Measurements from ENCODE around the gene KAT6B.

KAT6B gene

DNA sequence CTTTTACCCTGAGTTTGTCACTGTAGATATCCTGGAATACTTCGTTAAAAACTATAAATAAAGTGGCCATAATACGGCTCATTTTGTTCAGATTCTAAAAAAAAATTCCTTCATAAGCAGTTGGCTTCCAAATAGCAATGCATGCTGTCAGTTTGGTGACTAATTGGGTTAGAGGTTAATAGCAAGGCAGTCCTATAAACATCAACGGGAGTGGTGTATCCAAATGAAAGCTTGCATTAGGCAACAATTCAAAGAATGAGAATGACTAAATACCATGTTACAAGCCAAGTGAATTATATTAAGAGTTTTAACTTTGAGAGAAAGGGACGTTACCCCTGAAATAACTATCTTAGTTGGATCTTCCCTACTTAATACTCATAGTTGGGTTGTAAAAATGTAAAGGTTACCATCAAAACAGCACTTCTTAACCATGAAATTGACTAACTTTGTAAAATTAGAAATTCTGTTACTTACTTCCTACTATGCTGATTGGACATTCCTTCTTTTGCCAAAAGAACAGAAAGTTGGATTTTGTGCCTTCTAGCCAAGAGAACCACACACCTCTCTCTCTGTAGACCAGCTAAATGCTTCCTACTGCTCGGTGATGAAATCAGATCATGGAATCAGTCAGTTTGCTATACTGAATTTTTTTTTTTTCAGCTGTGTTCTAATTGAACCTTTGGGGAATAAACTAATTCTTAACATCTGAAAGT lies 98.0 kb downstream of the KAT6B start:
- no peak for DNase-seq

DNA sequence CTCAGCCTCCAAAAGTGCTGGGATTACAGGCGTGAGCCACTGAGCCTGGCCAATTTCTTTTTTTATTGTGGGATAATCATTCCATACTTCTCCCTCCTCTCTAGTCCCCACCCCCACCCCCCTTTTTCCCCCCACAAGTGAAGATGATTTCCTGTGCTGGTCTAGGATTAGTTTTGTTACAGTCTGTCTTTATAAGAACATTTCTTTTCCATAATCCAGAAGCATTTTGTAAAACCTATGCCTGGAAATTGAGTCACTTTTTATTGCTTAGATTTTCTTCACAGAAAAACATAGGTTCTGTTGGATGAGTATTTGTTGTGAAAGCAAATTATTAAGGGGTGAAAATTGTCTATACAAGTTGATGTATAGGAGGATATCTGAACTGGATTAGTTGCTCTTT lies 98.9 kb downstream of the KAT6B start:
- DNase-seq, result no peak

DNA sequence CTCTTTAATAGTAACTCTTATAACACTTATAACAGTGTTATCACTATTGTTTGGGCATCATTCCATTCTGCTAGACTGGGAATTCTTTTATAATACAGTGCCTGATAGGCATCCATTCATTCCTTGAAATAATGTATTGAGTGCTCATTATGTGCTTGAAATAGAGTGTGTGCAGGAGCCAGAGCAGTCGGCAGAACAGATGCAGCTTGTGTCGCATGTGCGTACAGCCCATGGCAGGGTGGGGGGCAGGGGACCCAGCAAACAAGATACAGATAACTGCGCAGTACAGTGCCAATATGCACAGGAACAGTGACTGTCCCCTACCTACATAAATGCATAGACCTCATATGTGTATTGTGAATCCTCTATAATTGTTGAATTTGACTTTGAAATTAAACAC lies 99.3 kb downstream of the KAT6B start:
- DNase-seq, result no peak

DNA sequence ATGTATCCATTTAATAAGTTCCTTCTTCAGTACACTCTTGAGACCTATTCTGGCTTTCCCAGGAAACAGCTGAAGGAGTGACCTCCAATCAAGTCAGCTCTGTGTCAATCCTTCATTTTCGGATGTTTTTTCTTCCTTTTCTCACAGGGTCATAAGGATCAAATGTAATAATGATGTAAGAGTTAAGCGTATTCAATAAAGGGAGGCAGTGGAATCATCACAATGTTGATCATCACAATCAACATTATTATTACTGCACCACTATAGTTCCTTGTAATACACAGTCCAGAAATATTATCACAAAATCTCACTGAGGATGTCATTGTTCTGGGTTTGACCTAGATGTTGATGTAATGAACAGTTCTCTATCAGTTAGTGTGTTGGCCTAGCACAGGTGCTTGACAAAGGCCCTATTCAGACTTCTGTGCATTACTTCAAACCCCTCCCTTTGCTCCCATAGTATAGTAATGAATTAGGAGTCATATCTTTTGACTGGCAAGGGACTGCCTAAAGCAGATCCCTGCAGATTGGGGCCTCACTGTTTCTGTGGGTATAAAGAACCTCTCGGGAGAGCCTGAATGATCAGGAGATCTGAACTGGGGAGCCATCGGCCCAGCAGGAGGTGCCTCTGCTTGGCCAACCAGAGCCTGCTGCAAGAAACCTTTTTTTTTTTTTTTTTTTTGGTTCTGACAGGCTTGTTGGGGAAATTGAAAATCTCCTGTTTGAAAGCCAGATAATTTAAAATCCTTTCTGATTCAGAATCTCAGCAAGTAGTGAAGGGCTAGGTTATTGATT lies 100.6 kb downstream of the KAT6B start:
- no peak for DNase-seq

DNA sequence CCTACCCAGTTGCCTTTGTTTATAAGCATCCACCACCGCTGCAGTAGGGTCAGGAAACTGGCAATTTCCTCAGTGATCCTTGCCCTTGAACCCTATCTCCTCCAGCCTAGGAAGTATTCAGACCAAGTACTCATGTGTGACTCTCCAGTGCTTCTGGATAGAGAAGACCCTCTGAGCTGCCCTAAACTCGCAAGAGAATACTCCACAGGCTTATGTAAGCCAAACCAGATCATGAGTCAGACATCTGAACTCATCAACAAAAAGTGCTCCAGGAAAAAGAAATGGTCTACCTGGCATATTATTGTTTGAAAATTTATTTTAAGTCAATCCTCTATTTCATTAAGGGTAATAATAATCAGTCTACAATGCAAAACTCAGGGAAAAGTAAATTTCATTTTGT lies 101.3 kb downstream of the KAT6B start:
- DNase-seq, result no peak

DNA sequence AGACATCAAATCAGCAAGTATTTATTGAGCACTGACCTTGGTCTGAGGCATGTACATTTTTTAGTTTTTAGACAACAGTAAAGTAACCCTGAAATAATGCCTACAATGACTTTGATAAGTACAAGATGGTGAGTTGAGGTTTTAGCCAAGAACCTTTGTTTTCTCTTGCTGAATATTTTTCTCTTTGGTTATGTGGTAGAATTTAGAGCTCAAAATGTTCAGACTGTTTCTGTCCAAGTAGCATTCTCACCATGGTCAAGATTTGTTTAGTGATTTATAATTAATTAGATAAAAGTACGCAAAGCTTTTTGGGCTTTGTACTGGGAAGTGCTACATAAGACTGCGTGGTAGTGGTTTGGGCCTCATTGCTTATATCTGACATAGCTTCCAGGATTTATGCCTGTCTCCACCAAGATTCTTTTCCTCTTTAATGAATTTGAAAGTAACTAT lies 102.4 kb downstream of the KAT6B start:
- no peak for DNase-seq

DNA sequence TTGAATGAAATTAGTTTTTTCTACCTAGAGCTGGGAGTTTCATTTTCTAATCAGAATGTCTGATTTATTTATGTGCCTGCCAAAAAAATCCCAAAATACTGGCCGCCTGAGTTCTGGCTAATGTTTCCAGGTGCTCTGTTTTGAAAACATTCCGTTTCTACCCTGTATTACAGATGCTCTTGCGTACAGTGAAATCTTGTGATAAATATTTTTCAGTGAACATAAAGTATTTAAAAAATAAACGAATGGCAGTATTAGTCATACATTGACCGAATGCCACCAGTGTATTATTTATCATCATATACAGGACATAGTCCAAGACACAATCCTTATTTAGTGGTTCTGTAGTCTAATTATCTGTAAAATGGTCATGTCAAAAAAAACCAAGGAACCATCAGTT lies 102.8 kb downstream of the KAT6B start:
- no peak for DNase-seq

DNA sequence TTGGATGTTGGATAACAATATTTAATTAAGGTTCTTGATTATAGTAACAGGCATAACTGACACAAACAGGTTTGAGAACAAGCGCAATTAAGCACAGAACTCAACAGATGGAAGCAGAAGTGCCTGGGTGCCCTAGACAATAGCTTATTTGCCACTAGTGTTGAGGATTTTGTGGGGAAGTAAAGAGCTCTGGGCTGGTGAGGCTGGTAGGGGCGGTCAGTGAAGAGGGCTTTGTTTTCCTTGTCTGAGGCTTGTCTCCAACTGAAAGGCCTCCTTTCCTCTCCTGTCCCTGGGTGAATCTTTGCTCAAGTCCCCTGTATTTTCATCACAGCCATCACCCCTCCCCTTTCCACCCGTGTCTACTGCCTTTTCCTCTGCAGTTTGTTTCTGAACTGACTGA lies 104.6 kb downstream of the KAT6B start:
- DNase-seq, result no peak

DNA sequence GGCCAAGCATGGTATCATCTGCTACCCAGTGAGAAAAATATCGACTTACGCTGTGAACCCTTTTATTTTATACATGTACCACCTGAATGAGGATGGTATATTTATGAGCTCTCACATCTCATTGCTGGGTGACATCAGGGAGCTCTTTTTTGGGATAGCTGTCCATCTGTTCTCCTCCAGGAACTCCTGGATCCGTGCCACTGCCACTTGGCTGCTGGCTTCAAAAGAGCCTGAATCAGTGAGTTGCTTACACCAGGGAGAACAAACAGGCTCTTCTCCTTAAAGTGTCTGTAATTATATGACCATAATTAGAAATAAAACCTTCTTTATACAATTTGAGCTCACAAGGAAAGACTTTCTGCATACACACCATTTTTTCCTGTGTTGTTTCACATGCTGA lies 106.2 kb downstream of the KAT6B start:
- DNase-seq, result no peak

DNA sequence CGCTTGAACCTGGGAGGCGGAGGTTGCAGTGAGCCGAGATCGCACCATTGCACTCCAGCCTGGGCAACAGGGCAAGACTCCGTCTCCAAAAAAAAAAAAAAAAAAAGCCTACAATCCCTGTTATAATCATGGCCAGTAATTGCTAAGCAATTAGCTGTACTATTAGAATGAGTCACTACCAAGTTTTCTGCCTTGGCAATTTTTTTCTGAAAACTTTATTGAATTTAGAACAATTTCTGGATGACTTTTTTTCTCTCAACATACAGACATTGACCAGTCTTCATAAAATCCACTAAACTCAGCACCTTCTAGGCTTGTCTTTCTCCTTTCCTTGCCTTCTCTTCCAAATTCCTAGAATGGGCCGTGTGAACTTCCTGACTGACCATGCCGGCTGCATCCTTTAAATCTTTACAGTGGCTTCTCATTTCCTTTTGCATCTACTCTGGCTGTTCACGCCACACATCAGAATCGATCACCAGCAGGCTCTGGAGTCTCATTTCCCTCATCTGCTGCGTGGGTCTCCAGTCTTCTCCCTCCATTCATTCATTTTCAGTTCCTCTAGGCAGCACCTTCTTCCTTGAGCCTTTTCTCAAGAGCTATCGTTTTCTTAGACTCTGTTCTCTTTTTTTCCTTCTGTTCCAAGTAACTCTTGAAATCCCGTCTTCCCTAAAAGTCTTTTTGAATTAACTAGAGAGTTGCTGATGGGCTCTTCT lies 107.9 kb downstream of the KAT6B start:
- no peak for DNase-seq

DNA sequence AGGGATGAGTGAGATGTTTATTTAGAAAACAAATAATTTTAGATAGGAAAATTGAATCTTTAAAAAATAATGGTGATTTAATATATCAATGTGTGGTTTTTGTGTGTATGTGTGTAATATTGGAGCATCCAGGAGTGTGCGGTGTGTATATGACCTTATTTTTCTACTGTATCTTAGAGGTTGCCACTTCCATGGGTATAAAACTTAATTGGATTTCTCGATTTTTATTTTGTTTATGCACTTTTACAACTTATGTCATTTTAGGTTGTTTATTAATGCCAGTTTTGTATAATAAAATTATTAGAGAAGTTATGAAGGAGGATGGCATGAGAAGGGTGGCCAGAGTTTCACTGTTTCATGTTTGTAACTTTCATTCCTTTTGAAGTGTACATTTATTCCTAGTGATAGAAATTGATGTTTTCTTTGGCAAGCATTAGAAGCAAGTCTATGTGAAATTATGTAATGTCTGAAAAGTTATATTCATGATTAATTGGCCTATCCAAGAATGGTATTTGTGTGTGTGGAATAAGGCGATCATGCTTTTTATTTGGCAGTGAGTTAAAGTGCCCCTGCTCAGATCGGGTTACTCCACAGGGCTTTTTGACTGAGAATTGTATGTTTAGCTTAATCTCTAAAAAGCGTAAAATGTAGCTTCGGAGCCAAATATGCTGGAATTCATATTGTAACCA lies 110.3 kb downstream of the KAT6B start:
- DNase-seq, result no peak

DNA sequence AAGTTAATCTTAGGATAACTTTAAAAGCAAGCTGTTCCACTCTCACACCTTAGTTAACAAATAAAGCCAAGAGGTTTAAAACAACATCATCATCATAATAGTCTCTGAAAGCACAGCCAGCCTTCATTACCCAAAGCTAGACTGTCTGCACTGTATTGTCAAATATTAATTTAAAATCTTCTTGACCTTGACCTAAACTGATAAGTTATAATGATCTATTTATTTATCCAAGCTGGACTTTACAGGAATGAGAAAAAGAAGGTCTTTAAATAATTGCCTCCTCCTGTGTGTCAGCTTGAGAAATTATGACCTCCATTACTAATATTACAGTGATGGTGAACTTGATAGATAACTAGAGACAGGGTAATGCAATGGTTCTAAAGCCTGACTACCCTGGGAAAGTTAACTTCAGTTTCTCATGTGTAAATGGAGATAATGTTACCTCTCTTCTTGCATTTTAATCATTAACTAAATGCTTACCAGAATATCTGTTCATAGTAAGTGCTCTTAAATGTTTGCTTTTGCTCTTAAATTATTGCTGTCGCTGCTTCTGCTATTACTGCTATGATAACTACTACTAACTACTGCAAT lies 111.0 kb downstream of the KAT6B start:
- no peak for DNase-seq

DNA sequence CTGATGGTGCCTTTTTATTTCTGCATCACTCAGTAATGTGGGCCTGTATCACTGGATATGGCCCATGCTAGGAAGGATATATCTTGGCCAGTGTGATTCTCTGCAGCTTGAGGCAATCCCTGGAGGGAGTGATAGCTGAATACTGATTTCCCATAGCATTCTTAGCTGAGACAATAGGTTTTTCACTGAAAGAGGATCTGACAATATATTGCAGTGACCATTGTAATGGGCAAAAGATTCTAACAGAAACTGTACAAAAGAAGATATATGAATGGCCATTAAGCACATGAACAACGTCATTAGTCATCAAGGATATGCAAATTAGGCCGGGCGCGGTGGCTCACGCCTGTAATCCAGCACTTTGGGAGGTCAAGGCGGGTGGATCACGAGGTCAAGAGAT lies 117.8 kb downstream of the KAT6B start:
- no peak for DNase-seq

DNA sequence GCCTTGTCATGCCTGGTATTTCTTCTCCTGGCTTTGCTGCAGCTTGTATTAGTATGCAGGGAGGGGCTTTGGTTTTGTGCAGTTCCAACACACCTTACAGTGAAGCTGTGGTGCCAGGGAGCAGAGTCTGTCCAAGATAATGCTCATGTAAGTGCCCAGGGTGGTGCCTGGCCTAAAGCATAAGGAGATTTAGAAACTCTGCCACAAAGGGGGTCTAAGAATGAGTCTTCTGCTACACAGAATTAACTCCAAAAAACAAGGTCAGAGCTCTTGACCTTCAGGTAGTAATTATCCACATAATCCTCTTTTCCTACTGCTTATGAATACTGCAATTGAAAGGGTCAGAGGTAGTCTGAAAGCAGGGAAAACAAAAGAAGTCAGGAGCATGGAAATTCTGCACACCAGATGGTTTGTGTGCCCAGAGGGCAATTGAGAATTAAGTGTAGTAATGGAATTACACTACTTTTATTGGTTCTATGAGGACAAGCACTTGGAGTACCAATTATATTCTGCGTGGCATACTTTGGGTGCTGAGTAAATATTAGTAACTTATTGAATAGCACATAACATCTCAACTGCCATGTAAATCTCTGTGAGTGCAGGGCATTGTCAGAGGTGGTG lies 121.5 kb downstream of the KAT6B start:
- no peak for DNase-seq

DNA sequence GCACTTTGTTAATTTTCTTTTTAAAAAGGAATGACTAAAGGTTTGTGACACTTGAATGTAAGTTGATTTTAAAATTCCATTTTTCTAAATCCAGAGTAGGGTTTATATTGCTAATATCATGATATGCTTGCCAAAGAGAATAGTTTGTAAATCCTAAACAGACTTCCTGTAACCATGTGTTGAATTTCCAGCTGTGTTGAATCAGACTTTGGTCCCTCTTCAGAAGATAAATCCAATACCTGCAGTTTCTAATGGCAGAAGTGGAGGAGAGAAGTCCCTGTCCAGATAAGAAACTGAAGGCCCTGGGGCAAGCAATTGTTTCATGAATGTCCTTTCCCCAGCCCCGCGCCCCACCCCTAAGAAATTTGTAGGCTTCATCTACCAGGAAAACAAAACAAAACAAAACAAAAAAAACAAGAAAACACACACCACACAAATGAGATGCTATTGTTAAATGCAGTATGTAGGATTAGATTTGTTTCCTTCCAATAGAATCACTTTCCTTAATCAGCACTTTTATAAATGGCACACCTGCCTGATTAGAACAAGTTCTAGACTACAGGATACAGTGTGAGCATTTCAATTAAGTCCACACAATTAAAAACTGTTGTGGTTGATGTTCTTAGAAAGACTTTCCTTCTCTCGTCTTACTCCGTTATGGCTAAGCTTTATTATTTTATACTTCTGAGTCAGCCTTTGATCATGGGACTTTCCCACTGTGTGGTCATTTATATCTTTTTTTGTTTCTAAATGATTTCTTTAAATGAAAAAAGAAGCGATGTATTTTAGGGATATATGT lies 122.8 kb downstream of the KAT6B start:
- DNase-seq, result no peak

DNA sequence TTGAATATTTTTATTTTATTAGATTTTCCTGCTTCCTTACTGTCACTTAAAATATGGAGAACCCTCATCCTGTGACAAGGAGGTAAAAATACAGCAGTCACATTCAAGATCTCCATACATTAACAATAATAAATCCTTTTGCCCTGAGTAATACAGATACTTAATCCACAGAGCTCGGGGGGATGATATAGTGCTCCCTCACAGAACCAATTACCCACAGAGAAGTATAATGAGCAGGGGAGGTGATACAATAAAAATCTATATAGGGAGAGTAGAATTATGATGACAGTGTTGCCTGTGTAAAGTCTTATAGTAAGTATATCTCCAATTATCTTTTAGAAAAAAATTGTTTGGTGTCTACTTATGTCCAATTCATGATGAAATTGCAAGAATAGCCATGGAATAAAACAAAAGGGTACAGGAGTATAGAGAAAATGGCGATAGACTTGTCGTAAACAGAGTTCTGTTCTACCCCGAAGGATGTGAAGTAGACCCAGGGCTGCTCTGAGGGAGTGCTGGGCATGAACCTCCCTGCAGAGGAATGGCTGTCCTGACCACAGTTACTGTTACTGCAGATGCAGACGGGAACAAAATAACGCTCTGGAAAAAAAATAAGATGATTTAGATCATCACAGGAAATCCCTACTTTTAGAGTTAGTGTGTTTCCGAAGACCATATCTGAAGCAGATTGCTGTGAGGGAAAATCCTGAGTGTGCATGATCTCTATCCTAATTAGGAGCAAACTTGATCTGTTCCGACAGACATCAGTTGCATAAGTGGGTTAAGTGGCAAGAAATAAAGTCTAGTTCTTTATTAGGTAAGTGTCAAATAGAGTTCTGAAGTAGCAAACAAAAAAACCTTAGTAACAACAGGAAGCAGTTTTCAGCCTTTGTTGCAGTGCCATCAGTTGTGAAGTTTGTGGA lies 123.7 kb downstream of the KAT6B start:
- no peak for DNase-seq

DNA sequence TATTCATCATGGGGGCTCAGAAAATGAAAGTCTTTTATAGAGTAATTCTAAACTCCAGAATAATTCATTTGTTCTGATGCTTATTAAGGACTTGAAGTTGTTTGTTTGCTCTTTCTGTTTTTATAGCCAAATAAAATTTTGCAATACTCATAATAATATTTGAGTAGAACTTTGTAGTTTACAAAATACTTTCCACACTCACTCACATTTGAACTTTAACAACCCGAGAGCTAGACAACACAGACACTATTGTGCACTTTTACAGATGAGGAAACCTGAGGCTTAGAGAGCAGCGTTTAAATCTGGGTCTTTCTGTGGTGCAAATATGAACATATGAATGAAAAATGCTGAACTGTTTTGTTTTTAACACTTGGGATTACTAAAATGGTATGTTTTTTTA lies 126.8 kb downstream of the KAT6B start:
- DNase-seq, result no peak

DNA sequence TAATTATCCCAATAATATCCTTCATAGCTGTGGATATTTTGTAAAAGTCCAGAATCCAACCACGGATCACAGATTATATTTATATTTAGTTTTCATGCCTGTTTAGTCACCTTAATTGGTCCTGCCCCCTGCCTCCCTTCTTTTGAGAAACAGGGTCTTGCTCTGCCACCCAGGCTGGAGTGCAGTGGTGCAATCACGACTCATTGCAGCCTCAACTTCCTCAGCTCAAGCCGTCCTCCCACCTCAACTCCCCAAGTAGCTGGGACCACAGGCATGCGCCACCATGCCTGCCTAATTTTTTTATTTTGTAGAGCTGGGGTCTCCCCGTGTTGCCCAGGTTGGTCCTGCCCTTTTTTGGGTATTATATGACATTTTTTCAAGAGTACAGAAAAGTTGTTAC lies 129.4 kb downstream of the KAT6B start:
- DNase-seq, result no peak

DNA sequence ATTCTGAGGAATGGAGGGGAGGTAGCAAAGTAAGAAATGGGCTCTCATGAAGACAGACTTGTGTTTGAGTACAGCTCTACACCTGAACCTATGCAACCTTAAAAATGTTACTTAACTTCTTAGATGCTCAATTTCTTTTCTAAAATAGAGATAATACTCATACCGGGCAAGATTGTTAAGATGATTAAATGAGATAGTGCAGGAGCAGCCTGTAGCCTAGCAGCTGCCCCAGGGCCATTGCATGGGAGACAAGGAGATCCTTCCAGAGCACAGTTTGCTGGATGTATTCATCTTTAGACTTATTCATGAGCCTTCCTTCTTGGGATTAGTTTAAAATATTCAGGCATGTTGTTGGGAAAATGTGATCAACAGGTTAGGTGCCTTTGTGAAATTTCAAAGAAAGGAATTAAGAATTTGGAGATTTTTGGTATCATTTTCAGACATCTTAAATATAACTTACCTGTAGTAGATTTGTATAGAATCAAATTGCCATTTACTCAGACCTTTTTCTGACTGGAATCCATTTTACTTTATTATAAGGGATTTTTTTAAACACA lies 130.2 kb downstream of the KAT6B start:
- DNase-seq, result no peak
